CD14-positive monocyte (primary cell): Measurements from ENCODE around the gene PDE7B. TPM values are rescaled to one million over a fixed set of nuclear protein-coding genes. Genes with fewer than 3 reads are reported as not detected.
A peak's percentile ranks its signal among the peaks of the same experiment; 100 is the strongest.
"Not testable (repeated sequence)": the region's sequence is repeated elsewhere in the genome, so short reads cannot be mapped to it uniquely, and the experiment has no call there.

Experiments used
- DNase-seq, 3 donors: peaks; one replicate each; pipeline ENCODE4 v3.0.0-alpha.2; 2011 to 2022
- H2AFZ ChIP-seq: 2 replicates; pipeline ENCODE4 v1.6.0; 2012; ENCODE audit warnings: mild to moderate bottlenecking, low read depth, low read length, inconsistent platforms; ENCODE audit not compliant: insufficient read depth, poor library complexity, severe bottlenecking
- H3K27ac ChIP-seq, 2 donors: 1 replicate in 1 of 2; 2 replicates in 1 of 2; pipeline ENCODE4 v1.5.1; 2012 to 2013; ENCODE audit warnings: low read length in 2 of 2, control low read depth in 1 of 2, inconsistent platforms in 1 of 2, low read depth in 1 of 2, mild to moderate bottlenecking in 1 of 2
- H3K27me3 ChIP-seq, 2 donors: one replicate each; pipeline versions ENCODE4 v1.6.0 to v1.6.1; 2011 to 2013; ENCODE audit warnings: low read length in 2 of 2; ENCODE audit not compliant: control insufficient read depth in 2 of 2, insufficient read depth in 2 of 2
- H3K36me3 ChIP-seq, 2 donors: replicated peaks in 1 of 2; 1 replicate in 1 of 2; 2 replicates in 1 of 2; pipeline versions ENCODE4 v1.5.1 to v1.6.1; 2012 to 2013; ENCODE audit warnings: low read length in 2 of 2, control low read depth in 1 of 2, inconsistent platforms in 1 of 2, mild to moderate bottlenecking in 1 of 2; ENCODE audit not compliant: insufficient read depth in 2 of 2, control insufficient read depth in 1 of 2
- H3K4me1 ChIP-seq, 2 donors: 1 replicate in 1 of 2; 2 replicates in 1 of 2; pipeline versions ENCODE4 v1.5.1 to v1.6.1; 2012 to 2013; ENCODE audit warnings: low read length in 2 of 2, control low read depth in 1 of 2, inconsistent platforms in 1 of 2, mild to moderate bottlenecking in 1 of 2, moderate library complexity in 1 of 2; ENCODE audit not compliant: insufficient read depth in 2 of 2, control insufficient read depth in 1 of 2
- H3K4me2 ChIP-seq: replicated peaks from 2 replicates; pipeline ENCODE3; 2012; ENCODE audit warnings: low read length, moderate library complexity, mild to moderate bottlenecking; ENCODE audit not compliant: poor library complexity, severe bottlenecking; ENCODE audit errors: extremely low read depth
- H3K4me3 ChIP-seq, 3 experiments: fragments of 200-600 bp in 1 of 3; sonication (generic) in 1 of 3; replicated peaks in 1 of 3; 1 replicate in 2 of 3; 2 replicates in 1 of 3; pipeline ENCODE4 v1.5.1; 2011 to 2013; ENCODE audit warnings: low read length in 3 of 3, mild to moderate bottlenecking in 3 of 3, control low read depth in 2 of 3, low read depth in 2 of 3, inconsistent platforms in 1 of 3, moderate library complexity in 1 of 3
- H3K79me2 ChIP-seq: 2 replicates; pipeline ENCODE4 v1.6.0; 2012; ENCODE audit warnings: mild to moderate bottlenecking, control low read depth, inconsistent platforms, low read length, moderate library complexity; ENCODE audit not compliant: insufficient read depth
- H3K9ac ChIP-seq: 2 replicates; pipeline ENCODE4 v1.6.0; 2017; ENCODE audit warnings: low read length, mild to moderate bottlenecking; ENCODE audit not compliant: insufficient read depth, poor library complexity, severe bottlenecking
- H3K9me3 ChIP-seq, 2 donors: replicated peaks in 1 of 2; 1 replicate in 1 of 2; 2 replicates in 1 of 2; pipeline versions ENCODE4 v1.5.1 to v1.6.1; 2012 to 2013; ENCODE audit warnings: low read length in 2 of 2, control low read depth in 1 of 2; ENCODE audit not compliant: control insufficient read depth in 1 of 2, insufficient read depth in 1 of 2
- H4K20me1 ChIP-seq: 2 replicates; pipeline ENCODE4 v1.6.0; 2012; ENCODE audit warnings: mild to moderate bottlenecking, low read length, control low read depth, moderate library complexity; ENCODE audit not compliant: insufficient read depth
- H3K27ac Mint-ChIP-seq, 7 donors: one replicate each; pipeline ENCODE4 v1.8.0; 2020; ENCODE audit warnings: mild to moderate bottlenecking in 7 of 7, mixed read lengths in 7 of 7, moderate library complexity in 6 of 7, inconsistent platforms in 2 of 7
- H3K27me3 Mint-ChIP-seq, 3 donors: one replicate each; pipeline ENCODE4 v1.8.0; 2021 to 2022; ENCODE audit warnings: low read depth in 3 of 3, mild to moderate bottlenecking in 3 of 3, mixed read lengths in 3 of 3, moderate library complexity in 3 of 3, inconsistent platforms in 1 of 3
- H3K36me3 Mint-ChIP-seq, 2 donors: one replicate each; pipeline ENCODE4 v1.8.0; 2020; ENCODE audit warnings: mixed read lengths in 2 of 2, inconsistent platforms in 1 of 2, mild to moderate bottlenecking in 1 of 2
- H3K4me1 Mint-ChIP-seq: one replicate; pipeline ENCODE4 v1.8.0; 2020; ENCODE audit warnings: mild to moderate bottlenecking, mixed read lengths
- H3K4me3 Mint-ChIP-seq, 2 donors: one replicate each; pipeline ENCODE4 v1.8.0; 2020; ENCODE audit warnings: mild to moderate bottlenecking in 2 of 2, mixed read lengths in 2 of 2, moderate library complexity in 1 of 2
- H3K9me3 Mint-ChIP-seq, 7 donors: one replicate each; pipeline ENCODE4 v1.8.0; 2020 to 2022; ENCODE audit warnings: mixed read lengths in 7 of 7, mild to moderate bottlenecking in 6 of 7, moderate library complexity in 6 of 7, inconsistent platforms in 2 of 7
- CTCF ChIP-seq: fragments of 200-600 bp; IDR thresholded peaks from one replicate; pipeline ENCODE4 v1.8.0; 2022; ENCODE audit warnings: antibody characterized with exemption, mild to moderate bottlenecking
- WGBS: methylation state at CpG from one replicate; pipeline ENCODE4 v1.1.5; 2013; ENCODE audit warnings: missing lambda C conversion rate; ENCODE audit not compliant: insufficient coverage; 5-methylcytosine and 5-hydroxymethylcytosine counted together
- intact Hi-C, 2 donors: fragments of 100-400 bp; cut with micrococcal nuclease; formaldehyde crosslinking; loops; one replicate each; pipeline versions ENCODE4 v1.15.0 to v1.15.1; 2023
- polyA plus RNA-seq, 3 donors: library from polyadenylated mRNA; depleted of rRNA in 1 of 3; unstranded in 2 of 3; stranded (reverse) in 1 of 3; fragments of 300-500 nt in 2 of 3; fragments of >200 nt in 1 of 3; fragmentation: Illumina TruSeq in 2 of 3; gene quantifications; 1 replicate in 2 of 3; 2 replicates in 1 of 3; pipeline ENCODE4 v1.2.3, GENCODE V29; 2012 to 2021

PDE7B gene
- polyA plus RNA-seq, 3 donors: 0.37 to 1.1 (median 0.89) TPM

- H3K4me2 ChIP-seq: no peak overlapping the region
- no peaks in the 10 kb centered on the region for H3K27me3 ChIP-seq
- Mint-ChIP-seq H3K36me3 (no peaks in the 10 kb centered on the region), H3K4me1 (peaks cover 21% of the 10 kb centered on the region), H3K27me3 (peaks cover 0 to 2% (median 0%) of the 10 kb centered on the region in 3 donors), H3K27ac (peak overlapping the region in 1 of 7 donors; percentile 91), H3K9me3 (peaks cover 0 to 13% (median 9%) of the 10 kb centered on the region in 7 donors), H3K4me3 (no peak overlapping the region)
- peaks cover 0 to 8% of the 10 kb centered on the region in 2 donors for H3K9me3 ChIP-seq
- peaks cover 12 to 13% of the 10 kb centered on the region in 2 donors for H3K4me1 ChIP-seq
- 100% methylated on average over 1 of the region's 10 CpGs for WGBS
- no peak for DNase-seq
- H3K4me3 ChIP-seq: no peak overlapping the region
- no peaks in the 10 kb centered on the region for H3K36me3 ChIP-seq
- no peaks in the 10 kb centered on the region for H3K79me2 ChIP-seq
- TF ChIP-seq CTCF: no peak
- no peak overlapping the region for H3K27ac ChIP-seq
- intact Hi-C loops: no loop called here
- H4K20me1 ChIP-seq: no peaks in the 10 kb centered on the region
- H2AFZ ChIP-seq: no peak overlapping the region
- no peak overlapping the region for H3K9ac ChIP-seq
These were observed 365.3 kb downstream of the PDE7B start for GRCh38 chr6:136216503-136217401.

GRCh38 chr6:136224974-136225373 lies 373.5 kb downstream of the PDE7B start:
- H3K4me1 Mint-ChIP-seq: peaks cover 47% of the 10 kb centered on the region
- H3K27me3 Mint-ChIP-seq, H3K4me2 ChIP-seq, H3K9me3 Mint-ChIP-seq, H3K27ac Mint-ChIP-seq, H3K36me3 ChIP-seq, H3K36me3 Mint-ChIP-seq, DNase-seq, H3K4me3 ChIP-seq, H3K9me3 ChIP-seq, H3K9ac ChIP-seq, H3K27me3 ChIP-seq, H3K27ac ChIP-seq, H3K79me2 ChIP-seq, H2AFZ ChIP-seq, H3K4me3 Mint-ChIP-seq, H4K20me1 ChIP-seq: not testable (repeated sequence)
- no CpG with 5 or more reads among the region's 4 CpGs for WGBS
- H3K4me1 ChIP-seq: peaks cover 36 to 45% of the 10 kb centered on the region in 2 donors
- intact Hi-C loops: loop anchor here (5.0 to 10.0 kb wide), 4 partner anchors 548 to 720 kb away; no protein-coding TSS in a partner anchor
